H1 (cell line): ENCODE results near the gene UTP20. TPM values are rescaled to one million over a fixed set of nuclear protein-coding genes. Genes with fewer than 3 reads are reported as not detected.

Experiments
- polyA plus RNA-seq, 7 experiments: library from polyadenylated mRNA; depleted of rRNA in 3 of 7; stranded (reverse) in 5 of 7; unstranded in 2 of 7; fragments of >200 nt in 5 of 7; fragments of 200-250 nt in 2 of 7; gene quantifications; 1 replicate in 5 of 7; 2 replicates in 1 of 7; 4 replicates in 1 of 7; pipeline versions ENCODE4 v1.2.1 to v1.2.3, GENCODE V29; 2011 to 2013; ENCODE audit warnings: missing spikeins in 2 of 7, mixed read lengths in 2 of 7
- small RNA-seq: library from polyadenylated mRNA; stranded (forward); fragments of <200 nt; extraction: miRNeasy Mini kit (QIAGEN cat#:217004); gene quantifications from one replicate; pipeline ENCODE3, GENCODE V24; 2013; ENCODE audit not compliant: insufficient read depth
- total RNA-seq: library from RNA; stranded (reverse); fragmentation: NEBNext Ultra II Directional; extraction: Animal tissue kit (Norgen Biotek cat#: 25700); gene quantifications from 2 replicates; pipeline ENCODE4 v1.2.1, GENCODE V29; 2021

UTP20 gene
- total and polyA plus RNA-seq, 2 of the 8 experiments (the other 6 are each of a cell fraction or from before 2014, with no cell fraction given) = 8.5 to 48.4 TPM

Small RNA genes lying within 50 kb of the gene (small RNA-seq; reads per million reads assigned to genes)
- not detected for gene RNU6-1068P
- not detected for gene RPS27P23

Other genes with a start within 250 kb of the UTP20 start
- 0.11 TPM in 1 of 2 replicates, not detected in the other for gene SLC5A8, start 69.9 kb upstream of the UTP20 start, total RNA-seq
- 0.11 and 0.21 TPM in 2 replicates for gene SLC5A8, start 69.9 kb upstream of the UTP20 start, polyA plus RNA-seq (2011; rRNA removed)
- gene ARL1, start 127.7 kb downstream of the UTP20 start, total RNA-seq = 73.9 and 75.2 TPM in 2 replicates
- gene ARL1, start 127.7 kb downstream of the UTP20 start, polyA plus RNA-seq (2011; rRNA removed) = 13.4 and 28.9 TPM in 2 replicates
- not detected in 2 replicates for gene SPIC, start 195.2 kb downstream of the UTP20 start, total RNA-seq
- gene SPIC, start 195.2 kb downstream of the UTP20 start, polyA plus RNA-seq (2011; rRNA removed) = not detected in 2 replicates